Lung (tissue), 12 donors: ENCODE measurements around the gene XYLT2. TPM values are rescaled to one million over a fixed set of nuclear protein-coding genes. Genes with fewer than 3 reads are reported as not detected.

Experiments used
- ATAC-seq: fragments of 200-7000 bp; cut with Tn5 transposase; one replicate; pipeline ENCODE4 v1.9.1; 2020; ENCODE audit warnings: moderate number of reproducible peaks; ENCODE audit not compliant: insufficient read depth, low FRiP score
- DNase-seq, 3 donors: peaks; one replicate each; pipeline ENCODE4 v3.0.0-alpha.2; 2013 to 2017
- H3K27ac ChIP-seq, 2 donors: one replicate each; pipeline ENCODE4 v1.5.1; 2013; ENCODE audit warnings: mild to moderate bottlenecking in 2 of 2, moderate library complexity in 2 of 2, control low read depth in 1 of 2, inconsistent platforms in 1 of 2, low read depth in 1 of 2, low read length in 1 of 2
- H3K27me3 ChIP-seq, 3 donors: one replicate each; pipeline ENCODE4 v1.5.1; 2013; ENCODE audit warnings: low read length in 2 of 3; ENCODE audit not compliant: control insufficient read depth in 3 of 3, insufficient read depth in 3 of 3
- H3K36me3 ChIP-seq, 4 donors: one replicate each; pipeline ENCODE4 v1.5.1; 2013; ENCODE audit warnings: low read length in 4 of 4, mild to moderate bottlenecking in 1 of 4, moderate library complexity in 1 of 4; ENCODE audit not compliant: control insufficient read depth in 4 of 4, insufficient read depth in 4 of 4
- H3K4me1 ChIP-seq, 5 donors: one replicate each; pipeline ENCODE4 v1.5.1; 2013; ENCODE audit warnings: low read length in 5 of 5, mild to moderate bottlenecking in 2 of 5, moderate library complexity in 1 of 5; ENCODE audit not compliant: control insufficient read depth in 5 of 5, insufficient read depth in 5 of 5
- H3K4me3 ChIP-seq: one replicate; pipeline ENCODE4 v1.5.1; 2013; ENCODE audit warnings: mild to moderate bottlenecking, control low read depth, moderate library complexity
- H3K9ac ChIP-seq, 2 donors: one replicate each; pipeline ENCODE4 v1.5.1; 2013; ENCODE audit warnings: low read length in 2 of 2, control low read depth in 1 of 2; ENCODE audit not compliant: insufficient read depth in 1 of 2
- H3K9me3 ChIP-seq, 4 donors: one replicate each; pipeline ENCODE4 v1.5.1; 2013; ENCODE audit warnings: low read length in 3 of 4, mild to moderate bottlenecking in 1 of 4, moderate library complexity in 1 of 4; ENCODE audit not compliant: control insufficient read depth in 4 of 4, insufficient read depth in 3 of 4
- CTCF ChIP-seq: IDR thresholded peaks from 2 replicates; pipeline ENCODE4 v1.5.1; 2012; ENCODE audit warnings: mild to moderate bottlenecking; ENCODE audit errors: control extremely low read depth, extremely low read depth
- WGBS, 2 donors: extraction: QIAGEN DNeasy Blood & Tissue Kit; methylation state at CpG; one replicate each; pipeline ENCODE4 v1.1.7; 2013; 5-methylcytosine and 5-hydroxymethylcytosine counted together
- polyA plus RNA-seq, 2 donors: library from polyadenylated mRNA; stranded (reverse); fragments of 200-250 nt; gene quantifications; one replicate each; pipeline ENCODE4 v1.2.1, GENCODE V29; 2013
- total RNA-seq, 2 donors: library from RNA; depleted of rRNA in 1 of 2; stranded (reverse); fragments of >200 nt in 1 of 2; gene quantifications; one replicate each; pipeline ENCODE4 v1.2.1, GENCODE V29; 2014 to 2021
- donor health status: control.
- donor health status: control.
- donor health status: Bipolar disorder and iron deficiency.
- donor health status: healthy.
- donor health status: DM: yes; HTN: yes; CAD: no.

Gene XYLT2
- total and polyA plus RNA-seq, 4 donors: 9.6 to 28.5 (median 16.2) TPM

GRCh38 chr17:50361561-50362480 lies 15.9 kb downstream of the XYLT2 start:
- Histone ChIP-seq H3K27me3 (no peaks in the 10 kb centered on the region), H3K27ac (peak overlapping the region in 1 of 2 donors; percentile 43), H3K36me3 (peaks cover 0 to 47% (median 18%) of the 10 kb centered on the region in 4 donors), H3K9me3 (no peaks in the 10 kb centered on the region), H3K9ac (no peak overlapping the region), H3K4me3 (no peak overlapping the region), H3K4me1 (peaks cover 0 to 10% (median 0%) of the 10 kb centered on the region in 5 donors)
- TF ChIP-seq CTCF: peak; percentile 67
- DNase-seq: peak; percentile 60 to 65 (median 64)
- 31 to 34% methylated on average over 11 of the region's 11 CpGs for WGBS, 2 donors
- peak; percentile 87 for ATAC-seq

- no peak overlapping the region for H3K4me3 ChIP-seq
- no peaks in the 10 kb centered on the region for H3K9me3 ChIP-seq
- ATAC-seq (no peak), DNase-seq (no peak)
- H3K9ac ChIP-seq: no peak overlapping the region
- WGBS, 2 donors: 79 to 86% methylated on average over 7 of the region's 7 CpGs
- no peak overlapping the region for H3K27ac ChIP-seq
- peaks cover 4 to 46% (median 15%) of the 10 kb centered on the region in 4 donors for H3K36me3 ChIP-seq
- no peak for TF ChIP-seq CTCF
- H3K27me3 ChIP-seq: no peaks in the 10 kb centered on the region
- H3K4me1 ChIP-seq: peaks cover 0 to 10% (median 0%) of the 10 kb centered on the region in 5 donors
Measured at GRCh38 chr17:50362661-50363060, 16.7 kb downstream of the XYLT2 start.

GRCh38 chr17:50363217-50364060 lies 17.5 kb downstream of the XYLT2 start:
- WGBS, 2 donors: 68 to 72% methylated on average over 8 of the region's 8 CpGs
- no peak overlapping the region for H3K4me3 ChIP-seq
- peaks cover 0 to 10% (median 0%) of the 10 kb centered on the region in 5 donors for H3K4me1 ChIP-seq
- peaks cover 8 to 46% (median 15%) of the 10 kb centered on the region in 4 donors for H3K36me3 ChIP-seq
- DNase-seq: peak; percentile 71 to 80 (median 74)
- no peaks in the 10 kb centered on the region for H3K27me3 ChIP-seq
- no peak for ATAC-seq
- no peak for TF ChIP-seq CTCF
- no peak overlapping the region for H3K9ac ChIP-seq
- no peaks in the 10 kb centered on the region for H3K9me3 ChIP-seq
- H3K27ac ChIP-seq: no peak overlapping the region
